HEK293 (cell line): ENCODE results near the gene VKORC1.

Source experiments
- ZNF658 ChIP-seq: fragments of 450-650 bp; formaldehyde crosslinking; IDR thresholded peaks from 2 replicates; pipeline ENCODE4; 2016; ENCODE audit warnings: missing biosample characterization, missing genetic modification characterization
- ZNF792 ChIP-seq: fragments of 450-650 bp; formaldehyde crosslinking; IDR thresholded peaks from 2 replicates; pipeline ENCODE4 v1.5.1; 2016; ENCODE audit warnings: missing biosample characterization, missing genetic modification characterization
- TF ChIP-seq, protein P1 (sequence below): fragments of 450-650 bp; IDR thresholded peaks from 2 replicates; pipeline ENCODE4 v1.5.1; 2018; ENCODE audit warnings: missing biosample characterization, missing genetic modification characterization
- TF ChIP-seq, protein P2 (sequence below): fragments of 450-650 bp; formaldehyde crosslinking; IDR thresholded peaks from 2 replicates; pipeline ENCODE4 v1.5.1; 2016; ENCODE audit warnings: missing biosample characterization, missing genetic modification characterization

GRCh38 chr16:31077592-31078396, 16.8 kb downstream of the VKORC1 start:
- TF ChIP-seq, protein P1, sequence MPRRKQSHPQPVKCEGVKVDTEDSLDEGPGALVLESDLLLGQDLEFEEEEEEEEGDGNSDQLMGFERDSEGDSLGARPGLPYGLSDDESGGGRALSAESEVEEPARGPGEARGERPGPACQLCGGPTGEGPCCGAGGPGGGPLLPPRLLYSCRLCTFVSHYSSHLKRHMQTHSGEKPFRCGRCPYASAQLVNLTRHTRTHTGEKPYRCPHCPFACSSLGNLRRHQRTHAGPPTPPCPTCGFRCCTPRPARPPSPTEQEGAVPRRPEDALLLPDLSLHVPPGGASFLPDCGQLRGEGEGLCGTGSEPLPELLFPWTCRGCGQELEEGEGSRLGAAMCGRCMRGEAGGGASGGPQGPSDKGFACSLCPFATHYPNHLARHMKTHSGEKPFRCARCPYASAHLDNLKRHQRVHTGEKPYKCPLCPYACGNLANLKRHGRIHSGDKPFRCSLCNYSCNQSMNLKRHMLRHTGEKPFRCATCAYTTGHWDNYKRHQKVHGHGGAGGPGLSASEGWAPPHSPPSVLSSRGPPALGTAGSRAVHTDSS (tag by site-specific recombination): no peak
- TF ChIP-seq, protein P2, sequence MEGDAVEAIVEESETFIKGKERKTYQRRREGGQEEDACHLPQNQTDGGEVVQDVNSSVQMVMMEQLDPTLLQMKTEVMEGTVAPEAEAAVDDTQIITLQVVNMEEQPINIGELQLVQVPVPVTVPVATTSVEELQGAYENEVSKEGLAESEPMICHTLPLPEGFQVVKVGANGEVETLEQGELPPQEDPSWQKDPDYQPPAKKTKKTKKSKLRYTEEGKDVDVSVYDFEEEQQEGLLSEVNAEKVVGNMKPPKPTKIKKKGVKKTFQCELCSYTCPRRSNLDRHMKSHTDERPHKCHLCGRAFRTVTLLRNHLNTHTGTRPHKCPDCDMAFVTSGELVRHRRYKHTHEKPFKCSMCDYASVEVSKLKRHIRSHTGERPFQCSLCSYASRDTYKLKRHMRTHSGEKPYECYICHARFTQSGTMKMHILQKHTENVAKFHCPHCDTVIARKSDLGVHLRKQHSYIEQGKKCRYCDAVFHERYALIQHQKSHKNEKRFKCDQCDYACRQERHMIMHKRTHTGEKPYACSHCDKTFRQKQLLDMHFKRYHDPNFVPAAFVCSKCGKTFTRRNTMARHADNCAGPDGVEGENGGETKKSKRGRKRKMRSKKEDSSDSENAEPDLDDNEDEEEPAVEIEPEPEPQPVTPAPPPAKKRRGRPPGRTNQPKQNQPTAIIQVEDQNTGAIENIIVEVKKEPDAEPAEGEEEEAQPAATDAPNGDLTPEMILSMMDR: no peak
- TF ChIP-seq ZNF792 (tag by site-specific recombination): no peak
- TF ChIP-seq ZNF658 (tag by site-specific recombination): no peak
